Right kidney (tissue), 1 donor: ENCODE results near the gene ZC3H12D.
"Not testable (repeated sequence)": the region's sequence is repeated elsewhere in the genome, so short reads cannot be mapped to it uniquely, and the experiment has no call there.

ENCODE experiments used
- DNase-seq: peaks from one replicate; pipeline ENCODE4 v3.0.0-alpha.2; 2016

The ZC3H12D gene

DNA sequence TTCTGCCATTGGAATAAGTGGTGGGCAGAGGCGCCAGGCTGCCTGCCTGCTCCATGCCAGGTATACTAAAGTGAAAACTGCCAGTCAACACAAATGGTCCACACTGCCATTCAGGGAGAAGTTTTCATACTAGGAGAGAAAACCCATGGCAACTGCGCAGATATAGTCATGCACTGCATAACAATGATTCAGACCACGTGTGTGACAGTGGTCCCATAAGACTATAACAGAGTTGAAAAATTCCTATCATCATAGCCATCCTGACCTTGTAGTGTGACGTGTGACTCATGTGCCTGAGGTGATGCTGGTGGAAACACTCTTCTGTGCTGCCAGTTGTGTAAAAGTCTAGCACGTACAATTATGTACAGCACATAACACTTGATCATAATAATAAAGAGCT, 25.1 kb downstream of the ZC3H12D start:
- DNase-seq = no peak

DNA sequence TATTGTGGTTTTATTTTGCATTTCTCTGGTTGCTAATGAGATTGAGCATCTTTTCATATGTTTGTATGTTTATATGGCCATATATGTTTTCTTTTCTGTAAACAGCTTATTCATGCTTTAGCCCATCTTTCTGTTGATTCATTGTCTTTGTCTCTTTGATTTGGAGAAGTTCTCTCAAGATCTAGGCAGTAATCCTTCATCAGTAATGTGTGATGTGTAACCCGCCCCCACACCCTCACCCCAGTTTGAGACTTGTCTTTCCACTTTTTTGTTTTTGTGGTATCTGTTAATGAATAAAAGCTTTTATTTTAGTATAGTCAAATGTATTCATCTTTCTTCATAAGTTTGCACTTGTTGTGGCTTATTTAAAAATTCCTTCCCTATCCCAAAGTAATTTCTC, 26.0 kb downstream of the ZC3H12D start:
- no peak for DNase-seq

DNA sequence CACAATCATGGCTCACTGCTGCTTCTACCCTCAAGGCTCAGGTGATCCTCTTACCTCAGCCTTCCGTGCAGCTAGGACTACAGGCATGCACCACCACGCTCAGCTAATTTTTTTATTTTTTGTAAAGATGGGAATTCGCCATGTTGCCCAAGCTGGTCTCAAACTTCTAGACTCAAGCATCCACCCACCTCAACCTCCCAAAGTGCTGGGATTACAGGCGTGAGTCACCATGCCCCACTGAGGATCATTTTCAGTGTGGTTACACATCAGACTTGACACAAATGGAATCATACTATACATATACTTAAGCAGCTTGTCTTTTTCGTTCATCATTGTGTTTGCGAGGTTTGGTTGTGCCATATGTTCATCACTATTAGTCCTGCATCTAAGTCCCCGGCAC, 26.6 kb downstream of the ZC3H12D start:
- no peak for DNase-seq

DNA sequence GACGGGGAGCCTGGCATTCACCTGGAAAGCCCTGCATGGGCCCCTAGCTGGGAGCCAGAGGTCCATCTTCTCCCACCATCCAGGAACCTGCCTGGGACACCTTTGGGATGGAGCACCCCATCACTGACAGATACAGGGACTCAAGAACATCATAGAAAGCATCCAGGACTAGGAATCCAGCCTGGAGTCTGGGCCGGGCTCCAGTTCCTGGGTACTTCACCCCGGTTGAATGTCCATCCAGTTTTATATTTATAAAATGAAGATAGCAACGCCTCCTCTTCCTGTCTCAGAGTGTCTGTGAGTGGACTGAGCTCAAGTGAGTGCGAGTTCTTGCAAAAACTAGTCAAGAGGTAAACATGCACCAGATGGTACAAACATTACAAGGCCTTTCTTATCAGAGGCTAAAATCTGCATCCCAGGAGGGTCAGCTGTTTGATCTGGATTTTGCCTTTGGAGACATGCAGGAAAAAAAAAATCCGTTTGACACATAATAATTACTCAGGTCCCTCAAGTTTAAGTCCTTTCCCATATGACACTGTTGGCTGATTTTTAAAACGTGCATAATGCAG, 27.4 kb downstream of the ZC3H12D start:
- DNase-seq = no peak

DNA sequence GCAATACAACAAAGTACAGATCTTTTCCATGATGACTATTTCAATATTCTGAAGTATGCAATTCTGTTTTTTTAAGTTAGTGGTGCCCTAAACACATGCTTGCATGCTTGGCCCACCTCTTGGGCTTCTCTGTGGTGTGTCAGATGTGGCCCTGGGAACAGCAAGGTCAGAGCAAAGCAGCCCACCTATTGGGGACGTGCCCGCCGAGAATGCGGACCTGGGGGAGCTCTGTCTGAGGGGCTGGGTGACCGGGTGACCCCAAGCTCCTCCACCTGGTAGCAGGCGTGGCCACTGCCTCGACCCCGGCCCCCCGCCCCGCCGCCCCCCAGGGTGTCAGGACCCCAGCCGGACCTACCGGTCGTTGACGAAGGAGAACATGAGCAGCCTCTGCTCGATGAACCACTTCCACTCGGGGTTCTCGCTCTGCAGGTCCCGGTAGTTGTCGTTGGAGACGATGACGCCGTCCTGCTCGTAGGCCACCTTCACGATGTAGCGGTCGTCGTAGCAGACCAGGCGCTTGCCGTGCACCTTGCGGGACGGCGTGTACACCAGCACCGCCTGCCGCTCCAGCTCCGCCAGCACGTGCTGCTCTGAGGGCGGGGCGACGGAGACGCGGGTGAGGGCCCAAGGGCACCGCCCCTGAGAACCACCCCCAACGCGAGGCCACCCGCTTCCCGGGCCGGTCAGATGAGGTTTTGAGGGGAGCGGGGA, 28.3 kb downstream of the ZC3H12D start:
- no peak for DNase-seq

GRCh38 chr6:149455031-149455732, 29.6 kb downstream of the ZC3H12D start:
- no peak for DNase-seq

DNA sequence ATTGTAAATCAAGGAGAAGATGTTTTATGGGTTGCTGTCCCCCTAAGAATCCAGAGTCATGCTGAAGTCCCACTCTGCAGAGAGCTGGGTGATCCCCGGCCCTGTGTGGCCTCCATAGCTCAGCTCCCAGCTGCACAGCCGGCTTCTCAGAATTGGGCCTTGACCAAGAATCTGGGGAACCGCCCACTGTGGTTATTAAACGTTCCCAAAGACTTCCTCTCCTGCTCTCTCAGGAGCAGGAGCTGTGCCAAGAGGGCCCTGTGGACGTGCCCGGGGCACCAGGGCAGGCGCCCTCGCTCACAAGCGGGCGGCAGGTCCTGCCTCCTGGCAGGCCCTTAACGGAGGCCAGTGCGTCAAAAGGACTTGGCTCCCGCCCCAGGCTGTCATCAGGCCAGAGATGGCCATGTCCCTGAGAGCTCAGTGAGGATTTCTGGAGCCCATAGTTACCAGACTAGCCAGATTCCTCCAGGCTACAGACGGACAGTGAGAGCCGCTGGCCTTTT, 30.4 kb downstream of the ZC3H12D start:
- DNase-seq = peak; percentile 56

GRCh38 chr6:149453597-149454345, 31.0 kb downstream of the ZC3H12D start:
- DNase-seq = no peak

- DNase-seq = no peak
These were observed 32.5 kb downstream of the ZC3H12D start for GRCh38 chr6:149452037-149452939.

GRCh38 chr6:149451376-149452036, 33.3 kb downstream of the ZC3H12D start:
- DNase-seq = no peak

DNA sequence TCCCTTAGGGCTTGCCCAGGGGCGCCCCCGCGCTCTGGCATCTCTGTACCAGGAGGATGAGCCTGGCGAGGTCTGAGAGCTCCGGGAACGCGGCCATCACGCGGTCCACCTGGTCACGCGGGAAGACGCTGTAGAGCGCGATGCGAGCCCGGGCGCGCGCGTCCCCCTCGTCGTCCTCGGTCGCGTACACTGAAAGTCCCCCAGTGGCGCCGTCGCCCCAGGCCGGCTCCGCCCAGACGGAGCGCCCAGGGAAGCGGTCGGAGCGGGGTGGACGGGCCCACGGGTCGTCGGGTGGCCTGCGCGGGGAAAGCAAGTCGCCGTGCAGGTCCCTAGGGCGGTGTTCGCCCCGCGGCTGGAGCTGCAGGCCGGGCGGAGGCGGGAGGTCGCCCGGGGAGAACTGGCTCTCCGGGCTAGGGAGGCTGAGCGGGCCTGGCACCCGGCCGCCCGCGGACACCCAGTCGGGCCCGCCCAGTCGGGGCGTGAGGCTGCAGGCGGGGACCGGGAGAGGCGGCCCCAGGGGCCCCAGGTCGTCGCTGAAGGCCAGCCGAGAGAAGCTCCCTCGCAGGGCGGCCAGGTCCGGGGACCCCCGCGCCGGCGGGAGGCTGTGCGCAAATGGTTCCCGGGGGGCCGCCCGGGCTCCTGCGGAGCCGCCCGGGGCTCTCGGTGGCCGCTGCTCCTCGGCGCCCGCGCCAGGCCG, 34.0 kb downstream of the ZC3H12D start:
- DNase-seq = peak; percentile 80

GRCh38 chr6:149449831-149450678, 34.8 kb downstream of the ZC3H12D start:
- DNase-seq = no peak

- no peak for DNase-seq
These were observed 35.9 kb downstream of the ZC3H12D start for GRCh38 chr6:149448821-149449453.

DNA sequence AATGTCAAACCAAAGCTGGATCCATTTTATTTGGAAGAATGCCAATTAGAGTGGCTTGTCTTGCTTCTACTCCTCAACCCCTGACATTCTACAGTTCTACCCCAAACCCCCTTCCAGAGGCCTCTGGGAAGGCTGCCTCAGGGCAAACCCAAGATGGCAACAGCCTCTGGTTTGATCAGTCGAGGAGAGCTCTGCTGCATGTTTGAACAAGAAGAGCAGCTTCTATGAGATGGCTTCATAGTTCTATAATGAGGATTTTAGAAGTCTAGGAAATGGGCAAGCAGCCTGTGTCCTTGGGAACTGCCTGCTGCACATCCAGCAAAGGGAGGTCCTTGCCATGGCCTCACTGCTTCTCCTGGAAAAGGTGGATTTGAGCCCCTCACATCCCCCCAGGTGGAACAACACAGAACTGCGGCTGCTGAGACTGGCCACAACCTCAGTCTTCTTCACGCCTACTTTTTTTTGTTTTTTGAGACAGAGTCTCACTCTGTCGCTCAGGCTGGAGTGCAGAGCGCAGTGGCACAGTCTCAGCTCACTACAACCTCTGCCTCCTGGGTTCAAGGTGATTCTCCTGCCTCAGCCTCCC, 37.9 kb downstream of the ZC3H12D start:
- no peak for DNase-seq

DNA sequence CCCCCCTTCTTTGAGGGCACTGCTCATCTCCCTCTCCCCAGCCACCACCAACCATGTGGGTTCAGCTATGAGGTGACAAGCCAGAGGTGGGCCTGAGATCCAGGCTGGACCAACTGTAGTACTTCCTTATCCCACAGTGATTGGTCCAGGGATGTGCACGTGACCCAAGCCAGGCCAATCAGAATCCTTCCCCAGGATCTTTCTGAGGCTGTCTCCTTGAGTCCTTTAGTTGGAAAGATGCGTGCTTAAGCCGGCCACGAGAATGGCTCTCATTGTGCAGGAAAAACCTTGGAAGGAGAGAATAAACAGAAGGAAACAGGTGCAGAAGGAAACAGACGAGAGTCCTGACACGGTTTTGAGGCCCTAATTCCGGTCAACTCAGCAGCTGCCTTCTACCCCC, 39.2 kb downstream of the ZC3H12D start:
- no peak for DNase-seq

GRCh38 chr6:149445095-149445466, 39.7 kb downstream of the ZC3H12D start:
- DNase-seq = no peak

GRCh38 chr6:149444360-149445094, 40.3 kb downstream of the ZC3H12D start:
- not testable (repeated sequence) for DNase-seq
